Erythroblast (primary cell): ENCODE results near the gene EVPLL.

Source experiments
- GATA1 ChIP-seq: IDR thresholded peaks from 2 replicates; pipeline ENCODE4 v1.6.1; 2011; ENCODE audit warnings: low read depth, mild to moderate bottlenecking, control low read depth, low read length, moderate library complexity
- POLR2A ChIP-seq: IDR thresholded peaks from 2 replicates; pipeline ENCODE4 v1.6.1; 2011; ENCODE audit warnings: mild to moderate bottlenecking, low read length

GRCh38 chr17:18339933-18340332, 37.6 kb upstream of the EVPLL start:
- TF ChIP-seq POLR2A: no peak
- no peak for TF ChIP-seq GATA1
